Glomerular endothelial cell (primary cell): ENCODE results near the gene SPATS2. TPM values are rescaled to one million over a fixed set of nuclear protein-coding genes. Genes with fewer than 3 reads are reported as not detected.

ENCODE experiments used
- DNase-seq: peaks from one replicate; pipeline ENCODE4 v3.0.0-alpha.2; 2011; ENCODE audit warnings: low read depth, low spot score; ENCODE audit errors: extremely low read depth
- total RNA-seq: library from RNA; depleted of rRNA; stranded (reverse); fragments of >200 nt; gene quantifications from 2 replicates; pipeline ENCODE4 v1.2.3, GENCODE V29; 2015

The SPATS2 gene
- total RNA-seq, 1 donor from 2014 or later, result 45.2 TPM

- DNase-seq, result no peak
These were observed 31.2 kb upstream of the SPATS2 start for GRCh38 chr12:49335955-49336644.

- DNase-seq, result no peak
These were observed 30.3 kb upstream of the SPATS2 start, which contains the start of gene C1QL4 for GRCh38 chr12:49336645-49337584. C1QL4 (minus strand) TSS chr12:49337188; CDS start chr12:49336477, 711 bp downstream.

- no peak for DNase-seq
These were observed 28.3 kb upstream of the SPATS2 start for GRCh38 chr12:49338830-49339463.

GRCh38 chr12:49339464-49339861 is 27.8 kb upstream of the SPATS2 start:
- no peak for DNase-seq

- no peak for DNase-seq
These were observed 27.0 kb upstream of the SPATS2 start for GRCh38 chr12:49340095-49340870.

GRCh38 chr12:49340971-49341776 is 26.1 kb upstream of the SPATS2 start:
- no peak for DNase-seq

DNA sequence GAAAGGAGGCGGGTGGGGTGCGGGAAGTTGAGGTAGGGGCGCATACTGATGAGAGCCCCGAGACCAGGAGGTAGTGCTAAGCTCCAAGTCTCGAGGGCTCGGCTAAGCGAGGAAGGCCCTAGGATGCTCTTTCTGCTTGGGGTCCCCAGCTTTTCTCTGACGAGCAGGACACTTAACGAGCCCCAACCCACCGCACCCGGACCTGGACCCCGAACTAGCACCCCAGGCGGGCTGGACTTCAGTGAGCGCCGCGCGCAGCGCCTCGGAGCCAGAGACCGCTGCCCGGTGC is 25.5 kb upstream of the SPATS2 start:
- DNase-seq, result no peak

DNA sequence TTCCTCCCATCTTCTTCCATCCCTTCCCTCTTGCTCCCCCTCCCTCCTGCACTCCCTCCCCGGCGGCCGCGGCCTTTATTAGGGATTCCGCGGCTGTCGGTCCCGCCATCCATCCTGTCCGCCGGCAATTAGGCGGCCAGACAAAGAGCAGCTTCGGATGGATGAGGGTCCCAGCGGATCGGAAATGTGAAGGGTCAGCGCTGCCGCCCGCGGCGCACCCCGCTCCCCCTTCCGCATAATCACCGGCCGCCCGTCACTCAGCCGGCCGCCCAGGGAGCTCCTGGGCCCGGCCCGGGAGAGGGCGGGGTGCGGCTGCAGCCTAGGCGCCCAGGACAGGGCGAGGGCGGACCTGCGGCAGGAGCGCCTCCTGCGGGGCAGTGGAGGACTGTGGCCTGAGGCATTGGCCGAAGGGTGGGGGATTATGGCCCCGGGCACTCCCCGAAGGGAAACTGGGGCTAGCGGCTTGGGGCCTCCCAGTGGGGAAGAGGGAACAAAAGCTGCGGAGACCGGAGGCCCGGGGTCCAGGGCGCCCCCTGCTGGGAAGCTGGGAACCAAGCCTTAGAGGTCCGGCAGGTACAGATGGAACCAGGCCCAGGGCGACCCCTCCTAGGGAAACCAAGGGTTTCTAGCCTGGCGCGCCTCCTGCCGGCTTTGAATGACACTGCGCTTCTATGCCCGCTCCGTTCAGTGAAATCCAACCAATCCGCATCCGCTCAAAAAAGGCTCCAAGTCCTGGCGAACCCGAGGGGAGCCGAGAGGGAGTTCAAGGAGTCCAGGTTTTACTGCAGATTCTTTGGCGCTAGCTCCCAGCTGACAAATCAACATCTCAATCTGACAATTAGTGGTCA is 25.0 kb upstream of the SPATS2 start:
- no peak for DNase-seq

- no peak for DNase-seq
These were observed 24.1 kb upstream of the SPATS2 start for GRCh38 chr12:49342914-49343731.

- DNase-seq, result no peak
These were observed 22.7 kb upstream of the SPATS2 start for GRCh38 chr12:49344486-49345050.

DNA sequence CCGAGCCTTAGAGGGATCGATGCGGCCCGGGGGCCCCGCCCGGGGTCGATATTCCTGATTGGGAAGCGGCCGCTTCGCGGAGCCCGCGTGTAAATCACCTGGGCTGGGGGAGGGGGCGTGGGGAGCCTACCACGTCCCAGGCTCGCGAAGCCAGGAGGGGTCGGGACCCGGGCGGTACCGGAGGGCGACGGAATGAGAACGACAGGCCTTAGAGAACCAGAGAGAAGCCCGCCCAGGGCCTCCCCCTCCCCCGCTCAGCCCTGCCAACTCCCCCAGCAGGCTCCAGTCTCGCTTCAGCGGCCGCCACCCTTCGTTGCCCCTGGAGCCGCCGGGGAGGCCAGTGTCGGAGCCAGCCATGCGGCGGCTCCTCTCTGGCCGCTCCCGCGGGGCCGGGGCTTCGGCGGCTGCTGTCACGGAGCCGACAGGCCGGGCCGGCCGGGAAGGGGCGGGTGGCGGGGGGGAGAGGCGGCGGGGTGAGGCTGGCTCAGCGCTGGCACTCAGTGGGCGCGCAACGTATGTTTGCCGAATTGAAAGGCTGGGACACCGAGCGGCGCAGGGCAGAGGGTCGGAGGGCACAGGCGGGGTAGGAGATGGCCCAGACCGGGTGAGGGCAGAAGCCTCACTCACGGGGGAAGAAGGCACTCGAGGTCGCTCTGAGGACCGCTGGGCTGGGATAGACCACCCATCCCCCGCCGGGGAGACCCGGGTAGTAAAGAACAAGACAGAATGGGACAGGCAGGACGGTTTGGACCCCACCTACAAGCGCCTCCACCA is 22.0 kb upstream of the SPATS2 start:
- DNase-seq, result no peak

- DNase-seq, result no peak
These were observed 21.2 kb upstream of the SPATS2 start for GRCh38 chr12:49345825-49346658.

- DNase-seq, result no peak
These were observed 20.5 kb upstream of the SPATS2 start, which contains the start of gene DNAJC22 for GRCh38 chr12:49346659-49347310. DNAJC22 (plus strand) TSS chr12:49346888; CDS start chr12:49348873, 1,985 bp downstream.

DNA sequence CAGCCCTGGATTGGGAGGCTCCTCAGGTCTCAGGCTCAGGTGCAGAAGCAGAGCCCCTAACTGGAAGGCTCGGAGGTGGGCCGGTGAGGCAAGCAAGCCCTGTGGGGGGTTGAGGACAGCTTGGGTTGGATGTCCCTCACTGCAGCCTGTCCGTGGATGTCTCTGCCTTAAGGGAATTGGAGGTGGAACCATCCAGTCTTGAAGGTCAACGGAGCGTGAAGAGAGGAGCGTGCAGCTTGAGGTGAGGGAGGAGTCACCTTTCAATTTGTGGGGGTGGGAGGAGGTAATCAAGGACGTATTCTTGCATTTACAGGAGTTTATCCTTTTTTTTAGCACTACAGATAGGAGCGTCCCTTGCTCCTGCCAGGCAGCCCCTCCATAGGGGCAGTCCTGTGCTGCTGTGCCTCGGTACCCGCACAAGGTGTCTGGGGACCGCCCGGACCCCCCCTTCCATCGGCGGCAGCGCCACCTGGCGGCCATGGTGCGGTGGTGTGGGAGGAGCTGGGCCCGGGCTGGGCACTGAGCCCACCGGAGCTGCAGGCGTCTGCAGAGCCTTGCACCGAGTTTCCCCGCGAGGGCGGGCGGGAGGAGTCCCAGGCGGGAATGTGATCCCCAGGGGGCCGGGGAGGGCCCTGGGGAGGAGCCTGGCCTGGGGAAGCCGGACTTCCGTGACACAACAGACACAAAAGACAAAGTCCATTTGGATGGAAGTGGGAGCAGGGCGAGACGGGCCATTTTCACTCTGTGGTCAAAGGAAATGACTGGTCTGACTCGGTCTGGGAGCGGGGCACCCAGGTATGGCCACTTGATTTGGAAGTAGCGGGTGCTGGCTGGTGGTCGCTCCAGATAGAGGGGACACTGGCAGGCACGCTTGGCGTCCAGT is 19.7 kb upstream of the SPATS2 start:
- DNase-seq, result no peak

- no peak for DNase-seq
These were observed 18.5 kb upstream of the SPATS2 start for GRCh38 chr12:49348781-49349180.
